NCI-H460 (cell line): ENCODE results near the gene GRIN2A. TPM values are rescaled to one million over a fixed set of nuclear protein-coding genes. Genes with fewer than 3 reads are reported as not detected.

Source experiments
- DNase-seq: peaks from one replicate; pipeline ENCODE4 v3.0.0-alpha.2; 2016; ENCODE audit warnings: low read depth; ENCODE audit errors: extremely low read depth
- total RNA-seq: library from RNA; depleted of rRNA; stranded (reverse); fragments of >200 nt; shearing (Covaris generic); gene quantifications from 2 replicates; pipeline ENCODE4 v1.2.3, GENCODE V29; 2014

The GRIN2A gene
- total RNA-seq, 1 experiment from 2014 or later: not detected

DNA sequence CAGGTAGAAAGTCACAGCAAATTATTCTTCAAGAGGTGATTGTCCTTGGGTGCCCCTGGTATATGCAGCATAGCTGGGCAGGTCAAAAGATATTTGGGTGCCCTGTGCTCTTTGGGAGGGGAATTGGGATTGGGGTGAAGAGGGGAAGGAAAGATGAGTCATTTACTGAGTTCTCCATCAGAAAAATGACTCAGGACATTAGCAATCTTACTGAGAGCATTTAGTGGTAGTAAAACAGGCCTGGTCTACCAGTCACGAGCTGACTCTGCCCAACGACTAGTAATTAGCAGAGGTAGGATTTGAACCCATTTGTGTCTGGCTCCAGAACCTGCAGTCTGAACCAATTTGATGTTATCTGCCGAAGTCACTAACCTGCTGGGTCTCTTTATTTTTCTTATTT lies 6.0 kb upstream of the GRIN2A start:
- DNase-seq: no peak

DNA sequence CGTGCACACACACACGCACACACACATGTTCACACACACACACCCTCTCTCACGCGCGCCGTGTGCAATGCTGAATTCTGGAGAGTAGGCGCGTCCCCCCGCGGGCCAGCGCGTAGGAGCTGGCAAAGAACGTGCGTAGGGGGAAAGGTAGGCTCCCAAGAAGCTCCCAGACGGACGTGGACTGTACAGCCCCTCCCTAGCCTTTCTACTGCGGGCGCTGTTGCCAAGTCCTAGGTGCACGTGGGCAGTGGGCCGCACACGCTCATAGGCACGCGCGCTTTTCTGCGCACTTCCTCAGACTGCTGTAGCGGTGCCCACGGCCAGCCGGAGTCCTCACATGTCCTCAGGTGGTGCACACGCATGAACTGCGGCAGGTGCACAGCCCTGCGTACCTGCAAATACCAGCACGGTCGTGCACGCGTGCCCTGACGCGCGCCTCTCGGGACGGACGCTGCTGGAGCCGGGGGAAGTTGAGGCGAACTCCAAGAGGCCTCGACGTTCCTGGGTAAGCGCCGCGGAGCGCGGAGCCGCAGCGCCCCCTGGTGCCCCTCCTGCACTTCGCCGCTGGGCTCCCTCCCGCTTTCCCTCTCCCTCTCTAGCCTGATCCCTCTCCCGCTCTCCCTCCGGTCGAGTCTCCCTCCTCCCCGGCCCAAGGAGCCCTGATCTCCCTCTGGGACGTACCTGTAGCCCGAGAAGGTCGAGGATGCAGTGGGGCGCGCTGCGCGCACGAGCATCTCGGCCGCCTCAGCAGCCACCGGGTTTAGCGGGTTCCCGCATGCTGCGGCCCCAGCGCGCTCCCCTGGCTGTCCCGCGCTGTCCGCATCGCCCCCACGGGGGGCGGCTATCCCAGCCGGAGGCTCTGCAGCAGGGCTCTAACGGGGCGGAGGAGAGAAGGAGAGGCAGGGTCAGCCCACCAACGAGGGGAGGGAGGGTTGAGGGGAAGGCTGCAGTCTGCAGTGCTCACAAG lies 749 bp downstream of the GRIN2A start:
- peak; percentile 11 for DNase-seq

DNA sequence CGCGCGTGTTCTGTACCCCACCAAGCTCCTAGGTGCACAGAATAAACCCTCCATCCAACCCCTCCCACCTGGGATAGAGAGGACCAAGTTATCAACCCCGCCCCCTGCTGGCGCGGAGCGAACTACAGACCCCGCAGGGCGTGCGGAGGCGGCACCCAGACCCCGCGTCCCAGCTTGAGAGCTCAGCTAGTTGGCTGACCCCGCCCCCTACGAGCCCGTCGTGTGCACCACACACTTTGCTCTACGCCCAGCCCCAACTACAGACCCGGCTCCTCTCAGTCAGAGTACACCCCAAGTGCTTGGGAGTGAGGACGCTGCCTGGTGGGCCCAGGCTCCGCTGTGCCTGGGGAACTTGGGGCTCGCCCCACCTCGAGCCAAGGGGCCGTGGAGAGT lies 1.5 kb downstream of the GRIN2A start:
- DNase-seq: no peak

DNA sequence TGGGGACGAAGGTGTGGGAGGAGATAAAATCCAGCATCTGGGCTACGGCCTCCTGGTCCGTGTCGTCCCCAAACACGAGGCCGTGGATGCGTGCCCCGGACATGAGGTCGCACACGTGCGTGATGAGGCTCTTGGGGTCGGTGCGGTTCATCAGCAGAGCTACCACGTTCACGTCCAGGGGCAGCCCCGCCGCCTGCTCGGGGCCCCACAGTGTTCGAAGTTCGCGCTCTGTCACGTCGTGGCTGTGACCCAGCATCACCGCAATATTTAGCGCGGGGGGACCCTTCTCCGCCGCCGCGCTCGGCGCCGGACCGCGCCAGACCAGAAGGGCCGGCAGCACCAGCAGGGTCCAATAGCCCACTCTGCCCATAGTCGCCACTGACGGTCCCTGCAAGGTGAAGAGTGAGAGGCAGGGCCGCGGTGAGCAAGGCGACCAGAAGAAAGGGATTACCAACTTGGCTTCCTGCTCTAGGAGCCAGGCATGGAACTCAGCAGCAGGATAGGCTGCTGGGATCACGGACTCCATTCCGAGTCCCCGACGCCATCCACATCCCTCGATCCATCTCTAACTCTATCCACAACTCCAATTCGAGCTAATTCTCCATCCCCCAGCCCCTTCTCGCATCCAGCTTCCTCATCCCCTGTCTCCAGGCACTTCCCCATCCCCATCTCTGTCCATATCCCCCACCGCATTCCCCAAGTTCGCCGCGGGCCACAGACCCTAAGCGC lies 2.0 kb downstream of the GRIN2A start:
- DNase-seq: no peak

DNA sequence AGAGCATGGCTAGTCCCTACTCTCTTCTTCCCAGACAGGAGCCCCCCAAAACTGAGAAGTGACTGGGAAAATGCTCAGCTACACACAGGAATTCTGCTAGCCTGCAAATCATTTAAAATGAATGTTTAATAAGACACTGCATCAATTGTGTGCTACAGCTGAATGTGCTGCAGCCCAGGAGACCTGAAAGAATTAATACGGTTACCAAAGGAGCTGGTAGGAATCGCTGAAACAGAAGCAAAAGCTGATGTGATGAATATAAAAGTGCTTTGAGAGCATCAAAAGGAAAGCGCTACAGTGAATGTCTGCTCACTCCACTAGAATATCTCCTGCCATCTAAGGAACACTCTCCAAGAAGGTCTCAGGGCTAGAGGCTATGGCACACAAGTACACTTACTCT lies 3.7 kb downstream of the GRIN2A start:
- DNase-seq: no peak

DNA sequence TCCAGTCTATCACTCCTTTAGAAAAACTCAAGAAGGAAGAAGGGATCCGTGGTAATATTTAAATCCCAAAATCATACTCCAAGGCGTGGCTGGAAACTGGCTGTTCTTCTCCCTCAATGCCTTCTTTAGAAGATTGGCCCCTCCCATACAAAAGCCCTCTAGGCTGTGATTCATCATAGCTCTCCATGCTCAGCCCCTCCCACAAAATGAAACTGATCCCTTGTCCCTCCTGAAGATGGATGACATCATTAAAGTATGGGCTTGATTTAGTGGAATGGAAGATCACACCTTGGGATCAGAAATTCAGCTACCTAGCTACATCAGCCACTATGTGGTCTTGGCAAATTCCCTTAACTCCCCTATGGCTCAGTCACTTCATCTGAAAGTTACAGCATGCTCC lies 4.1 kb downstream of the GRIN2A start:
- DNase-seq: no peak

DNA sequence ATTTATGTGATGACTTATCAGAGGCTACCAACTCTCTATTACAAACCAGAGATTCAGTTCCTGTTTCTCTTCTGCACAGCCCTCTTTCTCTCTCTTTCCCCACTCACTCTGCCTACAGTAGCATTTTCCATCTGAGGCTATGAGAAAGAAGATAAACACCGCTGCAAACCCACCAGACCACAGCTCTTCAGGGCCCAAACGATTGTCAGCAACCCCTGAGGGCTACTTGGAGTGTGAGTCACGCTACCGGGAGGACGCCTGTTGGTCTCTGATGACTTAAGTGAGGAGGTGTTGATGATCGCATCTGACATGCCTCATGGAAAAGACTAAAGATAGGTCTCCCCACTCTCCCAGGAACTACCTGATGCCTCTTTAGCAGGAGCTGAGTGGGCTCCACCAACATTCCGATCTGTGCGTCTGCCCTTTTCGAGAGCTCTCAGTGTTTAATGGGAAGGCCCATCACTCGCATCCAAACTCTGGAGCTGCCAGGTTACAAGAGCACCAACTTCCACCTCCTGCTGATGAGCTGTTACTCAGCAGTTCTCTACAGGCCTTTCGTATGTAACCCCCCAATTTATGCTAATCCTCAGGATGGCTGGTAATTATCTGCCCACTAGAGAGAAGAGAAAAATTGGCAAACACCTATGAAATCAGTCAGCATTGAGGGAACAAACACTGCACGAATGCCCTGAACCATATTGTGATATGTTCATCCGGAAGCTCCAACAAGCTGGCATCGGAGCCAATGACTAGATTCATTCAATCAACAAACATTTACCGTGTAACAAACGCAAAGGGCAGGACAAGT lies 9.2 kb downstream of the GRIN2A start:
- no peak for DNase-seq

DNA sequence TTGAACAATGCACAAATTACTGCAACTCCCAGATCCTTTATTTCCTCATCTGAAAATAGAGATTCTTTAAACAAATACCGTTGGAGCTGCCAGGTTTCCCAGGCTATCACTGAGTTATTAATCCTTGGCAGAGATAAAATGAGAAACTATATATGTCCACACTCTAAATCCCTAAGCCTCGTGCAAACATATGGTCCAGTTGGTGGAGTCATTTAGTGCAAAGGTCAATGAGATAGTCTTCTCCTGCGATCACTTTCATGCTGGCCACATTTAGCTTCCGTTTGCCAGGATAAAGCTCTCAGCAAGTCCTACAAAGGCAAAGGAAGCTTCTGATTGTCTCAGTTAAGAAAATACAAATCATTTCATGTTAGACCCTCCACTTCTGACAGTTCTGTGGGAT lies 11.0 kb downstream of the GRIN2A start:
- DNase-seq: no peak

DNA sequence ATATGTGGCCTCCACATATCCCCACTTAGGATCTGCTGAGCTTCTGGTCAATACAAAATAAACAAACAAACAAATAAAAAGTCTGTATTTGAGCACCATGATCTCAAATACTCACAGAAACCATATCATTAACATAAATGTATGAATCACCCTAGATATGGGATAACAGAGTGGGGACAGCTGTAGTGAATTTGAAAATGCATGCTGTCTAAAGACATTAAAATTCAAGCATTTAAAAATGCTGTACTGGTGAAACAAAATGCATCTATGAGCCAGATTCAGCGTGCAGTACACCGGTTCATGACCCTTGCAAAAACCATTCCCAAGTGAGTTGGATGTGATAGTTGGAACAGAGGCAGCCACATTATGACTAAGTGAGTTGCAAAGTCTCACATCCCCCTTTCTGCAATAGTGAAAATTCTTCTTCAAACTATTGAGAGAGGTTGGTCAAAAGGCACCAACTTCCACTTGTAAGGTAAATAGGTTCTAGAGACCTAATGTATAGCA lies 12.3 kb downstream of the GRIN2A start:
- DNase-seq: no peak

DNA sequence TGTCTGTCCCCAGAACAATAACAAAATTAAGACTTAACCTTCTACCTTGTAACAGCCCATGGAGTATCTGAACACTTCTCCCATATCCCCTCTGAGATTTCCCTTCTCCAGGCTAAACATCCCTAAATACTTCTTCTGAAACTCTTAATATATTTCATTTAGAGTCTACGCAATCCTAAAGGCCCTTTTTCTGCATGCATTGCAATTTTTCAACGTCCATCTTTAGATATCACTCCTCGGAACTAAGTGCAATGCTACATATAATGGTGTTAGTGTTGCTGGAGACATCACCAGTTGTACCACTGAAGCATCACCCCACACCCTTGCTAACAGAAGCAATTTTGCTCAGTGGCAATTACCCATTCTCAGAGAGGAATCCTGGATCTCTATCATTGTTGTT lies 13.2 kb downstream of the GRIN2A start:
- no peak for DNase-seq

DNA sequence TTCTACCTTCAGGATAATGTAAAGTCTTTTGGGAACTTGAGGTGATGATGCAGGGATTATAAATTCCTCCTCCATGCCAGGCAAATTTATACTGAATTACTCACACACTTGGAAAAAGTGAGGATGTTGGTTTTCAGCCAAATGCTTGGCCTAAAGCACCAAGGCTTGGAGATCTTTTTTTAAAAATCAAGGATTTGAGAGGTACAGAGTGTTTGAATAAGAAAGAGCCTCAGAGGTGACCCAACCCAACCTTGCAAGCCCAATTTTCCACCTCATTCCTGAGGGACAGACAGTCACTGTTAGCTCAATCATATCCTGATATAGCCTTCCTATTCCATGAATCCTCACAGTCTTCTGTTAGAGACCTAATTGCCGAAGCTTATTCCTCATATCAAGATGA lies 14.0 kb downstream of the GRIN2A start:
- DNase-seq: no peak

DNA sequence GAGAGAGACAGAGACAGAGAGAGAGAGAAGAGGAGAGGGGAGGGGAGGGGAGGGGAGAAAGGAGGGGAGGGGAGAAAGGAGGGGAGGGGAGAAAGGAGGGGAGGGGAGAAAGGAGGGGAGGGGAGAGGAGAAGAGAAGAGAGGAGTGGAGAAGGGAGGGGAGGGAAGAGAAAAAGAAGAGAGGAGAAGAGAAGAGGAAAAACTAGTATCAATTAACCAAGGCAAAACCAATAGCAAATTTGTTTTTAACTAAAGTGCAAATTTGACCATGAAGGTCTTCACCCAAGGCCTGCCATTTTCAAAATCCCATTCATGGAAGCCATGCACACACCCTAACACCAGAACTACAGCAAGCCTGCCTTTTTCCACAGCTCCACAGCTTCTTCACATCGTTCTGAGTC lies 16.6 kb downstream of the GRIN2A start:
- DNase-seq: no peak

DNA sequence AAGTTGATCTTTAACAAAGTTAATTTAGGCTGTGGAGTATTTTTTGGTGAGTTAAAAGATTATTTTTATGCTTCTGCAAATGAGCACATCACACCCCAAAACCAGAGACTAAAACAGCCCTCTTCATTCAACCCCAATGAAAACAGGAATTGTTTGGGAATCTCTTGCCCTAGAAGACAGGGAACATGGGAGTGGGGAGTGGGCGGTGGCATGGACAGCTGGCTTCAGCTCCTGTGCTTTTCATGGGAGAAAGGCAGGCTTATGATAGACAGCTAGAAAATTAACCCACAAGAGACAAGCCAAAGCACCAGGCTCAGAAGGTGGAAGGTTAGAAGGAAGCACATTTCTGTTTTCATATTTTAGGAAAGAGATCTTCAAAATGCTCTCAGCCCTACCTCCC lies 19.2 kb downstream of the GRIN2A start:
- no peak for DNase-seq

DNA sequence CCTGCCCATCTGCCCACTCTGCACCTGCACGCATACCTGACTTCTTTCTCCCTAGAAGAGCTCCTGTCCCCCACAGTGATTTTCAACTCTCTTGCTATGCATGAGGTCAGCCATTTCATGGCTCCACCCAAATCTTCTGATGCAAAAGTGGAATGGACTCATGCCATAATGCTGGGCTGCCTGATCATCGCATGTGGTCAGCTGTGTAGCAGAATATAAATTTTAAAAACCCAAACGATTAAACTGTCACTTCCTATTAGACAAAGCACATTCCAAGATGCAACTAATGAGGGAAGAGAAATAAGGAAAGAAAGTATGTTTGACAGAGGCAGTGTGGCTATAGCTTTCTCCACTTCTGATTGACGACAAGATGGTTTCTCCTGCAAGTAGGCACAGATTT lies 26.1 kb downstream of the GRIN2A start:
- DNase-seq: no peak

DNA sequence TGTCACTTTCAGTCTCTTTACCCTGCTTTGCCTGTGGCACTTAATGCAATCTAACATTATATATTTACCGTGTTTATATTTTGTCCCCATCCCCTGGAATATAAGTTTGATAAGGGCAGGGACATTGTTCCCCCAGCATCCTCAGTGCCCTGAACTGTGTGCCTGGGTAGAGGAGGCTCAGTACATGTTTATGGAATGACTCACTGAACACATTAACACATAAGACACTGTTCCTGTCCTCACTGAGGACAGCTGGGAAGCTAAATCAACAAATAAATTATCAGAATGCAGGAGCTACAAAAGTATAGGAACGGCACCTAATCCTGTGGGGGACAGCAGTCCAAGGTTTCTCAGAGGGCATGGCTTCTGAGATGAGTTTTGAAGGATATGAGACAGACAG lies 27.8 kb downstream of the GRIN2A start:
- no peak for DNase-seq

DNA sequence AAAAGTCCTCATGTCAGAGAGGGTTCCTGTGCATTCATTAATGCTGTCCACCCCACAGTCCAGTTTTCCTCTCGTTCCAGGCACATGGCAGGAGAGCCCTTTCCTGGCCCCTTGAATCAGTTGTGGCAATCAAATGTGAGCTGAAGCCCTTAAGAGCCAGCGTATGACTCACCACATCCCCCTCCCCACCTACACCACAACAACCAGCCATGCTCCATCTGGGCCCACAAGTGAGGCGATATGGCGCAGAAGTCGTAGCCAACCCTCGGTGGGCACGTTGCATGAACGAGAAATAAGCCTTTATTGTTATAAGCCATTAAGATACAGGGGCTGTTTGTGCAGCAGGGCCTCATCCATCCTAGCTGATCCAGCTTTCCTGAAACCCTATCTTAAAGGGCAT lies 28.2 kb downstream of the GRIN2A start:
- DNase-seq: no peak

DNA sequence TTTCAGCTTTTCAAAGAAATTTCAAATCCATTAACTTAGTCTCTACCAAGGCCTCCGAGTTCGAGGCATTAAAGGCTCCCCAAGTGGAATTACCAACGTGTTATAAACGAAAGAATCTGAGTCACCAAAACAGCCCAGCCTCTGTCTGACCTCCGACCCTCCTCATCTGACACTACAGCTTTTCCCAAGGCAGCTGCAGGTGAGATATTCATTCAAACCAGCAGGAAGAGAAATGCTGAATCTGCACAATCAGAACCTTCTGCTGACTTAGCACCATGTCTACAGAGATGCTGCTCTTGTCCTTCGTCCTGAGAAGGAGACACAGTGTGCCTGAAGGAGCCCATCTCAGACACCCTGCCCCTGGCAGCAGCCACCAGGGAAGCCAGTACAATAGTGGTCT lies 30.5 kb downstream of the GRIN2A start:
- no peak for DNase-seq

DNA sequence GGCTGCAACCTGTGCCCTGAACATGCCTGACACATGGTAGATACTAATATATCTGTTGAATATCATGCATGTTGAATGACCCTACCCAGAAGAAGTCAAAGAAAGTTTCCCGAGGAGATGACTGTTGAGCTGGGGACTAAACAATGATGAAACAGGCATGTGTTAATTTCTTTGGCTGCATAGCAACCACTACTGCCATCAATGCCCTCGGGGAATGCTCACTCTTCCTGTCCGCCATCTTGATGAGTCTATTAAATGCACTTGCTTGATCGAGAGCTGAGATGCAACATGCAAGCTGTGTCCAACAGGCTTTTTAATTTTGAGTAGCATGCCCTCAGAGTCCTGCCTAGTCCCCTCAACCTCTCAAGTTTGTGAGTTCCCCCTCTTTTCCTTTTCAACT lies 31.3 kb downstream of the GRIN2A start:
- no peak for DNase-seq

DNA sequence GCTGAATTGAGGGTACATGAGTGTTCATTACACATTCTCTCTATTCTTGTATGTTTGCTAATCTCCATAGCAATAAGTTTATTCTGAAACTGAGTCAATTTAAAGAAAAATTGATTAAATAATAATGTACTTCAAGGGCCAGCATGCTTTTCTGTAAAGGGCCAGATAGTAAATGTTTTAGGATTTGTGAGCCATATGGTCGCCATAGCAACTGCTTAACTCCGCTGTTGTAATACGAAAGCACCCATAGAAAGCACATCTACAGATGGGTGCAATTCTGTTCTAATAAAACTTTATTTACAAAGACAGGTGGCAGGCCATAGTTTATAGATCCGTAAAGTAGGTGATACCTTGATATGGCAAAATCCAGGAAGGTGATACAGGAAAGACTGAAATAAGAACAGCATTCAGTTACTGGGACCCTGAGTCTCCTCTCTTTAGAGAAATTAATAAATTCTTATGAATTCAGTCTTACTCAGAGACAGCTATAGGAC lies 36.6 kb downstream of the GRIN2A start:
- DNase-seq: no peak

DNA sequence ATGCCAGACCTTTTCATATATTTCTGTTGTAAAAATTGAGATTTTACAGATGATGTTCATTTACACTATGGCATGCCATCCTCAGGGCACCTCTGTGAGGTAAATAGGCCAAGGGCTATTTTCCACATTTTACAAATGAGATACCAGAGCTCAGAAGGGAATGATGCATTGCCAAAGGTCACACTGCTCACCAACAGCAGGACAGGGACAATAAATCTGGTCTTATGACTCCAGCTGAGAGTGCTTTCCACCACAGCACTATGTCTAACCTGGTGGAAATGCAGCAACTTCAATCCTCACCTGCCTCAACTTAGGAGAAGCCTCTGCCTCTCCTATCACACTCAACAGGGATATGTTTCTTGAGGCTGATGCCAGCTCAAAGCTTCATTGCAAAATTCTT lies 40.6 kb downstream of the GRIN2A start:
- no peak for DNase-seq

DNA sequence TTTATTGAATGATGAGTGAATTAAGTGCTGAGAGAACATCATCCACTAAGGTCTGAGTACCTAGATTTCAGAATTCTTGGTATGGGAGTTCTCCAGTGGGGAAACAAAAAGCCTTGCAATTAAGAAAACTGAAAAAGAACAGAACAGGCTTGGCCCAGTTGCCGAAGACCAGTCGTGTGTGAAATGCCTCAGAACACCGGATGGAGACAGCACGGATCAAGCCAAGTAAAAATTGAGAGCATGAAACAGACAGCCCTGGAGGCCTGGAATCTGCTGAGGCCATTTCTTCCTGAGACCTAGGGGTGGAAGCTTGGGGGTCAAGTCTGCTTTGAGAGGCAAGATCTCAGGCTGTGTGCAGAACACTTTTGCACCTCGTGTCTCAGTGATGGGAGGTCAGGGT lies 43.3 kb downstream of the GRIN2A start:
- no peak for DNase-seq
